ENCODE measurements around the gene DTYMK.

- TF ChIP-seq CTCF (IDR thresholded peaks at IDR 0.05) (no peak), EZH2 (IDR thresholded peaks at IDR 0.05; ENCODE audit: borderline replicate concordance, insufficient read depth, low read depth, low read length, poor library complexity, severe bottlenecking) (no peak)
Measured at GRCh38 chr2:241677392-241677791, 9.2 kb downstream of the DTYMK start.
